Spinal cord (tissue), 10 donors: ENCODE data around the gene SUCLG1. TPM values are rescaled to one million over a fixed set of nuclear protein-coding genes. Genes with fewer than 3 reads are reported as not detected.
"Not testable (repeated sequence)": the region's sequence is repeated elsewhere in the genome, so short reads cannot be mapped to it uniquely, and the experiment has no call there.

Experiments used
- DNase-seq, 6 donors: peaks; one replicate each; pipeline versions ENCODE4 v3.0.0 to v3.0.0-alpha.2; 2013 to 2015; ENCODE audit warnings: low spot score in 6 of 6, low read depth in 4 of 6
- H3K27ac ChIP-seq: one replicate; pipeline ENCODE4 v1.5.1; 2013; ENCODE audit warnings: low read depth, low read length, control low read depth
- H3K27me3 ChIP-seq: one replicate; pipeline ENCODE4 v1.6.1; 2013; ENCODE audit warnings: low read length; ENCODE audit not compliant: control insufficient read depth, insufficient read depth
- H3K36me3 ChIP-seq: one replicate; pipeline ENCODE4 v1.6.1; 2013; ENCODE audit warnings: low read length; ENCODE audit not compliant: control insufficient read depth, insufficient read depth
- H3K4me1 ChIP-seq: one replicate; pipeline ENCODE4 v1.6.1; 2013; ENCODE audit warnings: low read length; ENCODE audit not compliant: control insufficient read depth, insufficient read depth
- H3K4me3 ChIP-seq: one replicate; pipeline ENCODE4 v1.5.1; 2013; ENCODE audit warnings: low read depth, low read length, control low read depth
- H3K9me3 ChIP-seq: one replicate; pipeline ENCODE4 v1.6.1; 2013; ENCODE audit warnings: low read length; ENCODE audit not compliant: control insufficient read depth, insufficient read depth
- WGBS: methylation state at CpG from one replicate; pipeline ENCODE4 v1.1.5; 2013; ENCODE audit warnings: missing lambda C conversion rate; ENCODE audit not compliant: insufficient coverage; 5-methylcytosine and 5-hydroxymethylcytosine counted together
- polyA plus RNA-seq, 2 donors: library from polyadenylated mRNA; unstranded; fragments of 120-200 nt; gene quantifications; one replicate each; pipeline ENCODE4 v1.2.1, GENCODE V29; 2013; ENCODE audit not compliant: insufficient read length in 2 of 2
- total RNA-seq, 2 donors: library from RNA; depleted of rRNA in 1 of 2; stranded (reverse); fragments of 120-200 nt in 1 of 2; fragments of >200 nt in 1 of 2; gene quantifications; one replicate each; pipeline versions ENCODE4 v1.2.3 to v1.2.4, GENCODE V29; 2013 to 2014
- donor health status: healthy.

The SUCLG1 gene
- total and polyA plus RNA-seq, 4 donors: 76.2 to 120 (median 98.9) TPM

- not testable (repeated sequence) for DNase-seq
- no CpG with 5 or more reads among the region's 3 CpGs for WGBS
Measured at GRCh38 chr2:84402111-84402510, 57.0 kb downstream of the SUCLG1 start.

DNA sequence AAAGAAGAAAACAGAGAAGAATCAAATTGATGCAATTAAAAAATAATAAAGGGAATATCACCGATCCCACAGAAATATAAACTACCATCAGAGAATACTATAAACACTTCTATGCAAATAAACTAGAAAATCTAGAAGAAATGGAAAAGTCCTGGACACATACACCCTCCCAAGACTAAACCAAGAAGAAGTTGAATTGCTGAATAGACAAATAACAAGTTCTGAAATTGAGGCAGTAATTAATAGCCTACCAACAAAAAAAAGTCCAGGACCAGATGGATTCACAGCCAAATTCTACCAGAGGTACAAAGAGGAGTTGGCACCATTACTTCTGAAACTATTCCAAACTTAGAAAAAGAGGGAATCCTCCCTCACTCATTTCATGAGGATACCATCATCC, 59.2 kb downstream of the SUCLG1 start:
- H3K4me3 ChIP-seq, H3K9me3 ChIP-seq, H3K36me3 ChIP-seq, H3K4me1 ChIP-seq, H3K27me3 ChIP-seq, H3K27ac ChIP-seq: not testable (repeated sequence)
- WGBS: no CpG with 5 or more reads among the region's 1 CpG
- peak in 1 of 6 donors; percentile 14 for DNase-seq

More at GRCh38 chr2:84402111-84402510, 57.0 kb downstream of the SUCLG1 start:
- H3K27me3 ChIP-seq, H3K36me3 ChIP-seq, H3K4me1 ChIP-seq, H3K27ac ChIP-seq, H3K4me3 ChIP-seq, H3K9me3 ChIP-seq: not testable (repeated sequence)

- H3K4me1 ChIP-seq: no peaks in the 10 kb centered on the region
- no peaks in the 10 kb centered on the region for H3K27me3 ChIP-seq
- 46% methylated on average over 2 of the region's 3 CpGs for WGBS
- no peak for DNase-seq
- no peaks in the 10 kb centered on the region for H3K36me3 ChIP-seq
- no peaks in the 10 kb centered on the region for H3K9me3 ChIP-seq
- H3K27ac ChIP-seq: no peak overlapping the region
- H3K4me3 ChIP-seq: no peak overlapping the region
Measured at GRCh38 chr2:84395820-84396219, 63.3 kb downstream of the SUCLG1 start.

GRCh38 chr2:84394628-84395027, 64.5 kb downstream of the SUCLG1 start:
- no peaks in the 10 kb centered on the region for H3K36me3 ChIP-seq
- H3K4me3 ChIP-seq: no peak overlapping the region
- H3K9me3 ChIP-seq: no peaks in the 10 kb centered on the region
- WGBS: no CpG with 5 or more reads among the region's 2 CpGs
- no peaks in the 10 kb centered on the region for H3K4me1 ChIP-seq
- H3K27ac ChIP-seq: no peak overlapping the region
- DNase-seq: peak in 2 of 6 donors; percentile 2 to 50
- no peaks in the 10 kb centered on the region for H3K27me3 ChIP-seq

DNA sequence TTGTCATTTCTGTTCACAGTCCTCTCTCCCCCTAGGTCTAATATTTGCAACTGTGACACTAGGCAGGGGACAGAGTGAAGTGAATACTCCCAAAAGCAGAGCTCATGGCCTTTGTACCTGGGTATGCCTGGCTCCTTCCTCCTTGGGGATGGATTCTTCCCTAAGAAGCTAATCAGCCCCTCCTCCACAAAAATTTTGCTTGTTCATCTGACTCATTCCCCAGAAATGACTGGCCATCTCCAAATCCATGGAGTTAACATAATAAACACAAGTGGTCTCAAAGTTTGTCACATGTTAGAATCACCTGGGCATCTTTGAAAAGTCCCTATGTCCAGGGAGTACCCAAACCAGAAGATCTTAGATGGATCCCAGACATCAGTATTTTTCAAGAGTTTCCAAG, 65.3 kb downstream of the SUCLG1 start:
- Histone ChIP-seq H3K27me3 (no peaks in the 10 kb centered on the region), H3K36me3 (no peaks in the 10 kb centered on the region), H3K4me1 (no peaks in the 10 kb centered on the region), H3K27ac (no peak overlapping the region), H3K9me3 (no peaks in the 10 kb centered on the region), H3K4me3 (no peak overlapping the region)
- no peak for DNase-seq

GRCh38 chr2:84389794-84390193, 69.3 kb downstream of the SUCLG1 start:
- Histone ChIP-seq H3K36me3 (no peaks in the 10 kb centered on the region), H3K4me1 (no peaks in the 10 kb centered on the region), H3K27ac (no peak overlapping the region), H3K27me3 (no peaks in the 10 kb centered on the region), H3K4me3 (no peak overlapping the region), H3K9me3 (no peaks in the 10 kb centered on the region)
- no peak for DNase-seq
- WGBS: 67% methylated on average over 1 of the region's 1 CpG

GRCh38 chr2:84388921-84389490, 70.1 kb downstream of the SUCLG1 start:
- 94% methylated on average over 8 of the region's 9 CpGs for WGBS
- Histone ChIP-seq H3K27me3 (no peaks in the 10 kb centered on the region), H3K9me3 (no peaks in the 10 kb centered on the region), H3K27ac (no peak overlapping the region), H3K4me3 (no peak overlapping the region), H3K36me3 (no peaks in the 10 kb centered on the region), H3K4me1 (no peaks in the 10 kb centered on the region)
- DNase-seq: no peak

DNA sequence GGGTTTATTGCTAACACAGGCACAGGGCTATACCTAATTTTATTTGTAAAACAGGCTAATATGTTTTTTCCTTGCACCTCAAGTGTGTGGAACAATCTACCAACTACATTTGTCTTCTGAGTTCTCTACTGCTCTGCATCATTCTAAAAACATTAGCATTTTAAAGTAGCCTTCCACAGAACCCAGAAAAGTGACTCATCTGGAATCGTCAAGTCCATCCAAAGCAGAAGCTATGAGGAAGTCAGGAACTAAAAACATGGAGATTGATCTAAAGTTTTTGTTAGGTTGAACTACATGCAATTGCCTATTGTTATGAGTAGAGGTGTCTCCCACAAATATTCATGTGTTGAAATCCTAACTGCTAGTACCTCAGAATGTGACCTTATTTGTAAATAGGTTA, 70.9 kb downstream of the SUCLG1 start:
- Histone ChIP-seq H3K4me3 (no peak overlapping the region), H3K9me3 (no peaks in the 10 kb centered on the region), H3K27me3 (no peaks in the 10 kb centered on the region), H3K27ac (no peak overlapping the region), H3K4me1 (no peaks in the 10 kb centered on the region), H3K36me3 (no peaks in the 10 kb centered on the region)
- WGBS: no CpG with 5 or more reads among the region's 1 CpG
- DNase-seq: no peak

- H3K36me3 ChIP-seq: no peaks in the 10 kb centered on the region
- 24% methylated on average over 3 of the region's 7 CpGs for whole genome bisulfite sequencing
- H3K9me3 ChIP-seq: no peaks in the 10 kb centered on the region
- no peaks in the 10 kb centered on the region for H3K4me1 ChIP-seq
- H3K27me3 ChIP-seq: no peaks in the 10 kb centered on the region
- H3K4me3 ChIP-seq: no peak overlapping the region
- no peak overlapping the region for H3K27ac ChIP-seq
- DNase-seq: peak in 2 of 6 donors; percentile 64 to 71
Measured at GRCh38 chr2:84386336-84387040, 72.6 kb downstream of the SUCLG1 start.

GRCh38 chr2:84383271-84383670, 75.8 kb downstream of the SUCLG1 start:
- Histone ChIP-seq H3K36me3 (no peaks in the 10 kb centered on the region), H3K4me3 (no peak overlapping the region), H3K4me1 (no peaks in the 10 kb centered on the region), H3K27me3 (no peaks in the 10 kb centered on the region), H3K9me3 (no peaks in the 10 kb centered on the region), H3K27ac (no peak overlapping the region)
- WGBS: no CpG with 5 or more reads among the region's 2 CpGs
- no peak for DNase-seq
